ENCODE measurements around the gene TNFRSF13B.
A peak's percentile ranks its signal among the peaks of the same experiment; 100 is the strongest.
"Not testable (repeated sequence)": the region's sequence is repeated elsewhere in the genome, so short reads cannot be mapped to it uniquely, and the experiment has no call there.

Gene TNFRSF13B

DNA sequence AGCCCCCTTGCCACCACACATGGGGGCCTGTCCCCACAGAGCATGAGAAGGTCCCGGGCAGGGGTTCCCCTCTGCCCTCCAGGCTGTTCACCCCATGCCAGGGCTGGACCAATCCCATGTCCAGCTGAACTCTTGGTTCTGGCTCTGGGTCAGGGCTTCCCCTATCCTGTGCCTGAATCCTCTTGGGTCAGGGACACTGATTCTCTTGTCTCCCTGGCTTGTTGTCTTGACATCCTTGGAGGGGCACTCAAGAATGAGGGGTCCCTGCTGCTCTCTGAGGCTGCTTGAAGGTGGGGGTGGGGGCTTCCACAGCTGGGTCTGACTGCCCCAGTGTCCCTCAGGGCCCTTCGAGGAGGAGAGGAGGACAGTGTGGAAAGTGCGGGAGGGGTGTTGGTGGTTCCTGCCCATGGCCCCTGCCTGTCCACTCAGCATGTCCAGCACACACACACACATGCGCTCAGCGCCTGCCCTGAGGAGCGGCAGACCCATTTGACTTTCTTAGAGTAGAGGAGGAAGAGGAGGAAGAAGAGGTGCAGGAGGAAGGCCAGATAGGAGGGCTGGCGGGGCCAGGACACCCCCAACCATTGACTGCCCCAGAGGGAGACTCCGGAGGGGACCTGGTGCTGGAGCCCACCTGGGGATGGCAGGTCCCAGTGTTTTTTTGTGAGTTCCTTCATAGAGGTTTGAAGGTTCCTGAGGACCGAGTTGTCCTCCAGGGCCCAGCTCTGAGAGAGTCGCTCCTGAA, 47.0 kb downstream of the TNFRSF13B start:
- DNase-seq = no peak

DNA sequence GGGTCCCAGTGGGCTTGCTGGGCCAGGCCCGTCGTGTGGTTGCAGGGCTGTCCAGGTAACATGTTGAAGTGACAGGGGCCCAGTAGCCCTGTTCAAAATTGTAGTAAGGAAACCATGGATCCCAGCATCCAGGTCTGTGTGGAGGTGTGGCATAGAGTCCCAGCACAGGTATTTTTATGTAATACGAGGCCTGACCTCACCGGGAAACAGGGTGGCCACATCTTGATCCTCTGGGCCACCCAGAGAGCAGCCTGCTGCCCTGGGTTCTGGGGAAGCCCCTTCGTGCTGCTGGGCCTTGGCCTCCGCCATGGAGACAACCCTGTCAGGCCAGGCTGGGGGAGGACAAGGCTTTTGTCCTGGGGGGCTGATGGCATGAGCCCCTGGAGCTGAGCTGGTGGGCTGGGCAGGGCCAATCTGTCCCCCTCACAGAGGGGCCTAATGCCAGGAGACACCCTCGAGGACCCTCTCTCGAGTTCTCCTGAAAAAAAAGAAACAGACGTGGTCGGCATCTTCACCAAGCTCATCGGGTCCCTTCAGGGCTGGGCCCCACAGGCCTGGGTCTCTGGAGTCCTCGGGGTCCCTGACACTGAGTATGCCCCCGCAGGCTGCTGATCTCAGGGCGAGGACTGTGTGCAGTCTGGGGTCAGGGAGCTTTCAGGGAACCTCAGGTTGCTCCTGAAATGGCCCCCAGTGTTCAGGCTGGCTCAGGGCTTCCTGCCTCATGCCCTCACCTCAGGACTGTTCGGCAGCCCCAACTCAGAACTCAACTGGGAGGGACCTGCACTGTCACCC, 47.8 kb downstream of the TNFRSF13B start:
- no peak for DNase-seq

DNA sequence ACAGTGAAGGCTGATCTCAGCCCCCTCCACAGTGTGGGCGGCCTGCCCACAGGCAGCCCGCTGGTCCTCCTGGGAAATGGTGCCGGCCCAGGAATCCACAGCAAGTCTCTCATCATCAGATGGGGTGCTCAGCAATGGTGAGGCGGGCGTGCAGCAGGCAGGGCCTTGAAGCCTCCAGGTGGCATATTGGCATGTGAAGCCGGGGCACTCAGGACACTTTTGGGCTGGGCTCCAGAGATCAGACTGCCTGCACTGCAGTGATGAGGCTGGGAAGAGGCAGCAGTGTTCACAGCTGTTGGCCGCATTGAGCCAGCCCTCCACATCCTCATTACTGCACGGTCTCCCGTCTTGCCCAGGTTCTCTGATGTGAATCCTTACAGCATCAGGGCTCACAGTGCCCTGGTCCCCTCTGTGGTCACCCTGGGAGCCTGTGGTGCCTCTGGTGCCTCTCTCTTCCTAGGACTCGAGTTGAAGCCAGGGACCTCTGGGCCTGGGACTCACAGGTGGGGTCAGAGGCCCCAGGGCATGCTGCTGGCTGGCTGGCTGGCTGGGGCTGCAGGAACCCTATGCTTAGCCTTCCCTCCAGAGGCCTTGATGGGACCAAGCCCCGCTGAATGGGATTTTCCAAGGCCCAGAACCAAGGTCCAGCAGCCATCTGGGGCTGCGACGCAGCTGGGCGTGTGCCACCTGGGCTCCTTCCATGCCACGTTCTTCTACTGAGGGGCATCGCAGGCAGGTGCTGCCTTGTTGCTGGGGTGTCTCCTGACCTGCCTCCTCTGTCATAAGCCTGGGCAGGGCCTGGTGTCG, 48.6 kb downstream of the TNFRSF13B start:
- no peak for DNase-seq

DNA sequence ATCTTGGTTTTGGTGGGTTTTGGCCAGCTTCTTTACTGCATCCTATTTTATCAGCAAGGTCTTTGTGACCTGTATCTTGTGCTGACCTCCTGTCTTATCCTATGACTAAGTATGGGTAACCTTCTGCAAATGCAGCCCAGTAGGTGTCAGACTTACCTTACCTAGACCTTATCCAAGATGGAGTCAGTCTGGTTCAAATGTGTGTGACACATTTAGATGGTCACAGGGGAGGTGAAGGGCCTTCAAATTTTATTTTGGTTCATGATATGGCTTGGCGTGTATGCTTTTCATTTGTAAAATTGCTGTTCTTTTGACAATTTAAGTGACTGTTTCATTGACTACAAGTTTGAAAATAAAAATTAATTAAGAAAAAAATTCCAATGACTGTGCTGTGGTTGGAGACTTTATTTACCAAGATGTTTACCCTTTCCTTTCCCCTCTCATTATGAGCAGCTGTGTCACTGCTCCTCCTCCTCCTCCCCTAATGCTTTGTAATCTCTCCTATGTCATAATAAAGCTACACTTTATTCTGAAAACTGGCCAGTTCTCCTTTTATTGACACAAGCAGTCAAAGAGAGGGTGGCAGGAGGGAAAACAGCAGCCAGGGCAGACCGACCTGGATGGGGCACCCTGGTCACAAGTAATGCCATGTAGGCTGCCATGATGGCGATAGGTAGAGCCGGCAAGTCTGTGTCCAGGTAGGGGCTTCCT, 49.4 kb downstream of the TNFRSF13B start:
- DNase-seq = no peak

DNA sequence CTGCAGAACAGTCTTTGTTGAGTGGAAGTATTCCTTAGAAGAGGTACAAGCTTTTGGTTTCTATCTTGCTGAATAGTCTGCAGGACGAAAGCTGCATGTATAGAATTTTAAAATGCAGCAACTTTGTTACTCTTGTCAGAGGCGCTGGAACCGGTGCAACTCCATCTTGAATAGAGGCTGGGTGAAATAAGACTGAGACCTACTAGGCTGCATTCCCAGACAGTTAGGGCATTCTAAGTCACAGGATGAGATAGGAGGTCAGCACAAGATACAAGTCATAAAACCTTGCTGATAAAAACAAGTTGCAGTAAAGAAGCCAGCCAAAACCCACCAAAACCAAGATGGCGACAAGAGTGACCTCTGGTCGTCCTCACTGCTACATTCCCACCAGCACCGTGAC, 50.5 kb downstream of the TNFRSF13B start:
- DNase-seq = not testable (repeated sequence)

DNA sequence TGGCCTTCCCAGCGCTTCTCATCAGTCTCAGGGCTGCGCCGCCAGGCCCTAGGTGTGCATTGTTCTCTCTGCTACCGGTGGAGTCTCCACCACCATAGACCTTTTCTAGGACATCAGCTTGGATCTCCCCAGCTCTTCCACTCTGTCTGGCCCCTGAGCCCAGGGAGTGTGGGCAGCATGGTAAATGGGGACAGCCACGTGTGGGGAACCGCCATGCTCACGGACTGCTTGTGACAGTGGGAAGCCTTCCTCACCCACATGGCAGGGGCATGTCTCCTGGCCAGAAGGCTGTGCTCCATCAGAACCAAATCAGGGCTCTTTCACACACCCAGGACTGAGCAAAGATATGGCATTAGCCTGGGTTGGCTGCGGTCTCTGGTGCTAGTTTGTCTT, 51.3 kb downstream of the TNFRSF13B start:
- DNase-seq = no peak

DNA sequence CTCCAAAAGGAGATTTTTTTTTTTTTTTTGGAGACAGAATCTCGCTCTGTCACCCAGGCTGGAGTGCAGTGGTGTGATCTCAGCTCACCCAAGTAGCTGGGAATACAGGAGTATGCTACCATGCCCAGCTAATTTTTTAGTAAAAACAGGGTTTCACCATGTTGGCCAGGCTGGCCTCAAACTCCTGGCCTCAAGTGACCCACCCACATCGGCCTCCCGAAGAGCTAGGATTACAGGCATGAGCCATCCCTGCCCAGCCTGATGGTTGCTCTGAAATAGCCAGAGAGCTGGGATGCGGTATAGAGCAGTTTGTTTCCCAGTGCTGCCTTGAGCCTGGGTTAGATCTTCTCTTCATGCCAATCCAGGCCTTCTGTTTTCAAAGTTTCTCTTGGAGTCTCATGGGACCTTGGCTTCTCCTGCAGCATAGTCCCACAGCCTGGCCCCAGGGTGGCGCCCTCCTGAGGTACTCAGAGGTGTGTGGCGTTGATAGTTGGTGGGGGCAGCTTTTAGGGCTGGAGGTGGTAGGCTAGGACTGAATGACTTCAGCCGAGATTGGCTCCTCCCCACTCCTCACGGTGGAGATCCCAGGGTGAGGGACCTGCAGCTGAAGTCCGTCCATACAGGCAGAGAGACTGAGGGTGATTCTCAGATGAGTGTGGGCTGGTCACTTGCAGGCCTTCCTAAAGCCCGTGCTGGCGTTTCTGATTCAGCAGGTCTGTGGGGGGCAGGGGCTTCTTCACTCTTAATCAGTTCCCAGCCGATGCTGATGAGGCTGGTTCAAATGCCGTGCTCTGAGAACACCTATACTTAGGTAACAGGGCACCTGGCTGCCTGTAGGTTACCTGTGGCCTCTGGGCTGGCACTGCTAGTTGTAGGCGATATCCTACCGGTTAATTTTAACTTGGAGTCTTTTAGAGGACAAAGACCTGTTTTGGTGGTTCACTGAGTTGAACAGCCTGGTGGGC, 52.0 kb downstream of the TNFRSF13B start:
- DNase-seq = no peak

DNA sequence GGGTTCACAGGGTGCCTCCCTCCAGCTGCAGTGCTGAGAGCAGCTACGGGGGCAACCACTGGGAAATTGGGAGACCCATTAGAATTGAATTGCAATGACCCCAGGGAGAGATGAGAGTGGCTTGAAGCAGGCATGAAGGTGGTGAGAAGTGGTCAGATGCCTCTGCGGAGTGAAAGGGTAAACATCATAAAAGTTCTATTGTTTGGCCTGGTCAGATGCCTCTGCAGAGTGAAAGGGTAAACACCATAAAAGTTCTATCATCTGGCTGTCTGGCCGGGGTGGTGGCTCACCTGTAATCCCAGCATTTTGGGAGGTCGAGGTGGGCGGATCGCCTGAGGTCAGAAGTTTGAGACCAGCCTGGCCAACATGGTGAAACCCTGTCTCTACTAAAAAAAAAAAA, 53.5 kb downstream of the TNFRSF13B start:
- no peak for DNase-seq

DNA sequence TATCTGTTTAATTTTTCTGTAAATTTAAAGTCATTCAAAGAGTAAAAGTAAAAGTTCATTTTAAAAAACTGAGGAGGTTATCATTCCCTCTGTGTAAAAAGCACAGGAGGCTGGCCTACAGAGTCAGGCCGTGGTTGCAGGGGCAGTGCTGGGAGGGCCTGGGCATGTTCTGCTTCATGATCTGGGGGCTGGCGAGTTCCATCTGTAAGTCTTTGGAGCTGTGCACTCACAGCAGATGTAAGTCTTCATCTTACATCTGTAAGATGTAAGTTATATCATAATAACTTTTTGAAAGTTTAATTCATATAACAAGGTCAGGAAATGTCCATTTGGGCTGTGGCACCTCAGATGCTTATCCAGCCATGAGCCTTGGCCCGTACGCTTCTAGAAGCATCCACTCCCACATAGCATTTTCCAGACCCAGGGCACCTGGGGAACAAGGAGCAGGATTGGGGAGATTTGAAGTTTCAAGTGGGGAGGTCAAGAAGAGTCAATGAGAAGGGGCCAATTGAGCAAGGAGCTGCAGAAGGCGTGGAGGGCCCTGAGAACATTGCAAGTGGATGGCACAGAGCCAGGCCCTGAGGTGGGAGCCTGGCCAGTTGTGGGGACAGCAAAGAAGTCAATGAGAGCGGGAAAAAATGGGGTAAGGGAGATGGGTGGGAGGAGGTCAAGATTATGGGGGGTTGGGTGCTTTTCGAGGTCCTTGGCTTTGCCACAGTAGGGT, 54.1 kb downstream of the TNFRSF13B start:
- no peak for DNase-seq

DNA sequence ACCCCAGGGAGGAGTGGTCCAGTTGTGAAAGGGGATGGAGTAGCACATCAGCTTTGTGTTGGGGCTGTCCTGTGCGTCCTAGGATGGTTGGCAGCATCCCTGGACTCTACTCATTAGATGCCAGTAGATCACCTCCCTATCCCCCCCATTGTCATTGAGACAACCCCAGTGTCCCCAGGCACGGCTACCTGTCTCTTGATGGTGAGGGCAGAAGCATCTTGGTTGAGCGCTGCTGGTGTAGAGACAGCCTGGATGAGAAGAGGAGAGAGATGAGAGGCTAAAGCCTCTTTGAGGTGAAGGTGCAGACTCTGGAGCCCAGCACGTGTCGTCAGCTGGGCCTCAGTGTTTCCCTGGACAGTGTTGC, 55.4 kb downstream of the TNFRSF13B start:
- no peak for DNase-seq

DNA sequence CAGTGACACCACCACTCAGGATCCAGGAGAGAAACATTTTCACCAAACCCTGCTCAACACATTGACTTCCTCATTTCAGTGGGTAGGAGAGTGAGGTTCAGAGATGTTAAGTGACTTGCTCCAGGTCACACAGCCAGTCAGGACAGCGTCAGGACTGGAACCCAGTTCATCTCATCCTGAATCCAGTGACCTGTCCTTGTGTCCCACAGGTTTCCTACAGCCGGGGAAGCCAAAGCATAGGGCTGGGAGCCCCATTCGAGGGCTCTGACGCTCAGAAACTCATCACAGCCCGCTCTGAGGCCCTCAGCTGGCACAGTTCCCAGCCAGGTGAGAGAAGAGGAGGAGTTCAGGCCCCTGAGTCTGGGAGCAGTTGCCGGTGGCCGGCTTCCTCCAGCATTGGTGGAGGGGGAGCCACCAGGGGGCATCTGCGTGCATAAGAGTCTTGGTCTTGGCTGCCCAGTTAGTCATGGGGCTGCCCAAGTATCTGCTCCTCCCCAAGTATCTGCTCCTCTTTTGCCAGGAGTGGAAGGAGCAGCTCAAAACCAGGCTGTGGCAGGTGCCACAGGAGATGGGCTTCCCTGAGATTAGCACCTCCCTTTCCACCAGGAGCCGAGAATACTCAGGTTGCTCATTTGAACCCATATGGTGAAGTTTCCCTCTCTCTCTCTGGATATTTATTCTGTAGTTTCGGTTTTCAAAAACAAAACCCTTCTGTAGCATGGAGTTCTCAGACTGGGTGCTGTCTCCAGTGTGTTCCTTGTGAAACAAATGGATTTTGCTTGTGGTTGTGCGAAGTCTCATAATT, 56.0 kb downstream of the TNFRSF13B start:
- peak; percentile 29 for DNase-seq

DNA sequence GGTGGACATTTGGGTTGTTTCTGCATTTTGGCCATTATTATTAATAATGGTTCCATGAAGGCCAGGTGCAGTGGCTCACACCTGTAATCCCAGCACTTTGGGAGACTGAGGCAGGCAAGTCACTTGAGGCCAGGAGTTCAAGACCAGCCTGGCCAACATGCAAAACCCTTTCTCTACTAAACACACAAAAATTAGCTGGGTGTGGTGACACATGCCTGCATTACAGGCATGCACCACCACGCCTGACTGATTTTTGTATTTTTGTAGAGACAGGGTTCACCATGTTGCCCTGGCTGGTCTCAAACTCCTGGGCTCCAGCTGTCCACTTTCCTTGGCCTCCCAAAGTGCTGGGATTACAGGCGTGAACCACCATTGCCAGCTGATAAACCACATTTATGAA, 58.5 kb downstream of the TNFRSF13B start:
- no peak for DNase-seq

DNA sequence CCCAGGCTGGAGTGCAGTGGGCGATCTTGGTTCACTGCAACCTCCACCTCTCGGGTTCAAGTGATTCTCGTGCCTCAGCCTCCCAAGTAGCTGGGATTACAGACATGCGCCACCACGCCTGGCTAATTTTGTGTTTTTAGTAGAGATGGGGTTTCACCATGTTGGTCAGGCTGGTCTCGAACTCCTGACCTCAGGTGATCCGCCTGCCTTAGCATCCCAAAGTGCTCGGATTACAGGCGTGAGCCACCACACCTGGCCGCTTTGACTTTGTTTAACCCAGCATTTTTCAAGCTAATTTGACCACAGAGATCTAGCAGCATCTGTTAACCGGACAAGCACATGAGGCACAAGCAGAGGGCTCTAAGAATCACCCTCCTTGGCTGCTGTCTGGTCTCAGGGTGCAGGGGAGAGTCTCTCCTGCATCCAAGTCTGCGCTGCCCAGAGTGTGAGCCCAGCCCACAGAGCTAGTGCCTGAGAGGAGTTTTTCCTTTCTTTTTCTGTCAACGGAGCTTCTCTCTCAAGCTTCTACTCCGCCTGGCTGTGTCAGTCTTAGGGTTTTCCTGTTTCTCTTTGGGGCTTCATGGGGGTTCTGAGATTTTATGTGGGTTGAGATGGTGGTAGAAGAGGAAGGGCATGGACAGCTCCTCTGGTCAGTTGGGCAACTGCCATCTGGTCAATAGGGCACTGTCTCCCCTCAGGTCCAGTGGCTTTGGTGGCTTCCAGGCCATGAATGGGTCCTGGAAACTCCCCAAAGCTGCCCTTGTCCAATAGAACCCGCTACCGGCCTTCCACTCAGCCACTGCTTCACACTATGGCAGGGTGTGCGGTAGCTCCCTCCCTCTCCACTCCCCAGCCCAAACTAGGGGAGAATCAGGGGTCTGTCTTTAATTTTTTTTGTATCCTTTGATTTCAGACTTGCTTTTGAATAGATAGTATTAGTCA, 59.6 kb downstream of the TNFRSF13B start:
- DNase-seq = no peak

DNA sequence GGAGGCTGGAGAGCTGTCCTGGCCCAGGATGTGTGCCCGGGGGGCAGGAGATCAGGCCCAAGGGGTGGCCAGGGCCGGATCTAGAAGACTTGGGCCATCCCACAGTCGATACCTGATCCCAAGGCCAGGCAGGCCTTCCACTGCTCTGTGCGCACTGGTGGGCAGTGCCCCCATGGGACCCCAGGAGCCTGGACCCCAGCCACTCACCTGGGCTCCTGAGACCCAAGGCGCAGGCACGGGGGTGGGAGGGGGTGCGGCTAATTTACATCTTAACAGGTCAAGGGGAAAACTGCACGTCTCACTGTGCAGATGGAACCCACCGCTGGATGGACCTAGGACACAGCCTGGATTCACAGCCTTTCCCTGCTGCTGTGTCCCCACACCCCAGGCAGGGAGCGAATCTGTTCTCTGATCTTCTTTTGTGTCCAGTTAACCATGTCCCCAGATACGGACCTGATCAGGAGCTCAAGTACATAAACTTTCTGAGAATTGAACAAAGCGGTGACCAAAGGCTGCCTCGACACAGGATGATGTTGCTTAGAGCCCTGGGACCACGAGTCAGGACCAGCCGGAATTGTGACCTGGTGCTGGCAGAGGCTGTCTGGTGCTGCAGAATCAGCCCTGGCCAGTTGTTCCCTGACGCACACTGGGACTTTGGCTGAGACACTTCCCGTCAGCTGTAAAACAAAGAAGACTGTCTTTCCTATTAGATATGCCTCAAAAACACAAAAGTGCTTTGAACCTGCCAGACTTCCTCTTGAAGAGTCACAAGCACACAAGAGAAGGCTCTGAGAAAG, 60.6 kb downstream of the TNFRSF13B start:
- no peak for DNase-seq

DNA sequence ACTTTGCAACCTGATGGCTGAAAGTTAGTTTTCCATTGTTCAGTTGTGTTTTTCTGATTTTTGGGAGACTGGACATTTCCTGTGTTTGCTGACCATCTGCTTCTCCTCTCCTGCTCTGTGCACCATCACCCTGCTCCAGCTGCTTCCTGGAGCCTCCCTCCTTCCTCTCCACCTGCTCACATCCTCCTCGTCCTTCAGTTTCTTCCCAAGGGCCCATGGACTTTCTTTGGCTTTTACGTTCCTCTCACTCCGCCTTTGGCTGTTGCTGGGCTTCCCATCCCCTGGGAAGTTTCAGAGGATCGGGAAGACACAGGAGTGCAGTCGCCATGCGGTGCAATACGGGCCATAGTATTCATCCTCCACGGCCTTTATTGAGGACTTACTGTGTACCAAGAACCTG, 61.6 kb downstream of the TNFRSF13B start:
- no peak for DNase-seq

DNA sequence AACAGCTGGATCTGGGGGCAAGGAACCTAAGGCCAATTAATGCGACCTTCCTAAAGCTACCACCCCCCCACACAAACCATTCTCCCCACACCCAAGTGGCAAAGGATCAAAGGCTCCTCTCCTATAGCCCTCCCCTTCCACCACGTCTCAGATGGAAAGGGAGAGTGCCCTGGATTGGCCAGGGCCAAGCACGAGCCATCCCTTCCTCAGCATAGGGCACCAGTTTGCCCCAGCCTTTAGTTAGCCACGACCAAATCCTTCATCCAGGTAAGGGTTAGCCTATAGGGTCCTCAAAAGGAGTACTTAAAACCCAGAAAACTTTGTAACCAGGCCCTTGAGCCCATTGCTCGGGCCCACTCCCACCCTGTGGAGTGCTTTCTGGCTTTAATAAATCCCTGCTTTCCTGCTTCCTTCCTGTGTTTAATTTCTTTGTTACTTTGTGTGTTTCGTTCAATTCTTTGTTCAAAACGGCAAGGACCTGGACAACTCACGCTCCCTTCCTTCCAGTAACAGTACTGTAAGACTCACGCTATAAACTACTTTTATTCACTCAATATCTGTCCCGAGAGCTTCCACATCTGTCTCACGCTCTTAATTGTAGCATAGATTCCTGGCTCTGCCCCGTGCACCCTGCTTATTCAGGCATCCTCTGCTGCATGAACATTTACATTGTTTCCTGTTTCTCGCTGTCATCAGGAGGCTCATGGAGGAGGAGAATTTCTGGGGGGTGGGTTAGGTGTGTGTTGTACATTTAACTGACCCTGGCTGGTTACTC, 62.3 kb downstream of the TNFRSF13B start:
- no peak for DNase-seq

DNA sequence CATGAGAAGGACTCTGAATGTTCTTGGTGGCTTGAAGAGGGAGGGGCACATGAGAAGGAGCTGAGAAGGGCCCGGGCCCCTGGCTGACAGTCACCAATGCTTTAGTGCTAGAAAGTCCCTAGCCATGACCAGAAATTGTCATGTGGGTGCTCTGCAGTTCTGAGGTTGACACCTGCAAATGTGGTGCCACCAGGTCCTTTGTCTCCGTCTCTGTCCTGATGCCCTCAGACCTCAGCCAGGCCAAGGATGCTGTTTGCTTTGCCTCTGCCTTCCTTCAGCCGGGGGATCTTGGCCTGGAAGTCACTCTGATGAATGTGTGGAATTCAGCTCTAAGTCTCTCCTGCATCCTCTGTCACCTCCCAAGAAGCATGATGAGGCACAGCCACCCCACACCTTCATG, 63.6 kb downstream of the TNFRSF13B start:
- DNase-seq = no peak

Data from eye (tissue), 1 donor.